Activated naive CD8-positive, alpha-beta T cell (primary cell): ENCODE measurements around the gene REXO1.

Source experiments
- H3K27ac Mint-ChIP-seq: one replicate; pipeline ENCODE4 v1.8.0; 2021; ENCODE audit warnings: mixed read lengths
- H3K27me3 Mint-ChIP-seq: one replicate; pipeline ENCODE4 v1.8.0; 2021; ENCODE audit warnings: mixed read lengths
- H3K36me3 Mint-ChIP-seq: one replicate; pipeline ENCODE4 v1.8.0; 2021; ENCODE audit warnings: mixed read lengths
- H3K4me1 Mint-ChIP-seq: one replicate; pipeline ENCODE4 v1.8.0; 2021; ENCODE audit warnings: low read depth, mixed read lengths
- H3K4me3 Mint-ChIP-seq: one replicate; pipeline ENCODE4 v1.8.0; 2021; ENCODE audit warnings: mild to moderate bottlenecking, mixed read lengths
- H3K9me3 Mint-ChIP-seq: one replicate; pipeline ENCODE4 v1.8.0; 2021; ENCODE audit warnings: low read depth, mixed read lengths

Gene REXO1

GRCh38 chr19:1858412-1859081, 10.3 kb upstream of the REXO1 start:
- no peaks in the 10 kb centered on the region for H3K27me3 Mint-ChIP-seq
- no peak overlapping the region for H3K27ac Mint-ChIP-seq
- peak overlapping the region; percentile 63 for H3K4me3 Mint-ChIP-seq
- no peaks in the 10 kb centered on the region for H3K9me3 Mint-ChIP-seq
- peaks cover 40% of the 10 kb centered on the region for H3K4me1 Mint-ChIP-seq
- H3K36me3 Mint-ChIP-seq = no peaks in the 10 kb centered on the region

GRCh38 chr19:1857648-1858326, 9.5 kb upstream of the REXO1 start:
- Mint-ChIP-seq H3K4me1 (peaks cover 45% of the 10 kb centered on the region), H3K4me3 (peak overlapping the region; percentile 76), H3K9me3 (no peaks in the 10 kb centered on the region), H3K36me3 (no peaks in the 10 kb centered on the region), H3K27ac (peak overlapping the region; percentile 64), H3K27me3 (no peaks in the 10 kb centered on the region)

DNA sequence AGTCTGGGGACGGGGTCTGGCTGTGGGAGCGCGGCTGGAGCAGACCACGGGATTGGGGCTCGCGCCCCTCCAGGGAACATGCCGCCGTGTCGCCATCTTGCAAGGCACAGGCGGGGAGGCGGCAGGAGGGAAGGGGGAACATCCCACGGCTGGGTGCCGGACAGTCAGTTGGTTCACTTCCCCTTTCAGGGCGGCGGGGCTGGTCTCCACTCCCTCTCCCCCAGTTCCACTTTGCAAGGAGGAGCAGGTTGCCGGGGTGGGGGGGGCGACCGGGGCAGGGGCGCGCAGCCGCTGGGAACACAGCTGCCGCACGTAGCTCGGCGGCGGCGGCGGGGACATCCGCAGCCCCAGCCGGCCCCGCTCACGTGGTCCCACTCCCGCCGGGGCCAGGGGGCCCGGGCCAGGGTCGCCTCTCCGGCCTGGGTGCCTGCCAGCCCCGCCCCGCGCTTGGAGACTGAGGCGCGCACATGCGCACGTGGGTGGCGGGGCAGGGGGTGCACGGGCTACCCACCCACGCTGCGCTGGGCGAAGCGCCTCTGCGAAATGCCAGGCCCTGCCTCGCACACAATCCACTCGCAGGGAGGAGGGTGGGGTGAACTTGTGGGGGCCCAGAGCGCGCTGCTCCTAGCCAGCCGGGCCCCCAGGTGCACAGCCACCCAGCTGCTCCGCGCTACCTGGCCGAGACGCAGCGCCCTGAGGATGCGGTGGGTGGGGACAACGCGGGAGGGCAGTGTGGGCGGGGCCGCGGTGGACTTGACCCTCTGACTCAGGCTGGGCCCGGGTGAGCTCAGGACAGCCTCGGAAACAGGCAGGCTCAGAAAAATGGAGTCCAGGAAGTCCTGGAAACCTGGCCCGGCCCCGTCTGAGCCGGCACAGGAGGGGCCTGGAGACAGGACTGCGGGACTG, 8.7 kb upstream of the REXO1 start:
- no peaks in the 10 kb centered on the region for H3K27me3 Mint-ChIP-seq
- H3K27ac Mint-ChIP-seq = peak overlapping the region; percentile 3
- no peaks in the 10 kb centered on the region for H3K9me3 Mint-ChIP-seq
- peak overlapping the region; percentile 80 for H3K4me3 Mint-ChIP-seq
- peaks cover 47% of the 10 kb centered on the region for H3K4me1 Mint-ChIP-seq
- no peaks in the 10 kb centered on the region for H3K36me3 Mint-ChIP-seq

GRCh38 chr19:1856345-1856697, 8.0 kb upstream of the REXO1 start:
- no peaks in the 10 kb centered on the region for H3K36me3 Mint-ChIP-seq
- H3K4me1 Mint-ChIP-seq = peaks cover 44% of the 10 kb centered on the region
- H3K4me3 Mint-ChIP-seq = peak overlapping the region; percentile 80
- no peaks in the 10 kb centered on the region for H3K27me3 Mint-ChIP-seq
- H3K9me3 Mint-ChIP-seq = no peaks in the 10 kb centered on the region
- H3K27ac Mint-ChIP-seq = peak overlapping the region; percentile 73

DNA sequence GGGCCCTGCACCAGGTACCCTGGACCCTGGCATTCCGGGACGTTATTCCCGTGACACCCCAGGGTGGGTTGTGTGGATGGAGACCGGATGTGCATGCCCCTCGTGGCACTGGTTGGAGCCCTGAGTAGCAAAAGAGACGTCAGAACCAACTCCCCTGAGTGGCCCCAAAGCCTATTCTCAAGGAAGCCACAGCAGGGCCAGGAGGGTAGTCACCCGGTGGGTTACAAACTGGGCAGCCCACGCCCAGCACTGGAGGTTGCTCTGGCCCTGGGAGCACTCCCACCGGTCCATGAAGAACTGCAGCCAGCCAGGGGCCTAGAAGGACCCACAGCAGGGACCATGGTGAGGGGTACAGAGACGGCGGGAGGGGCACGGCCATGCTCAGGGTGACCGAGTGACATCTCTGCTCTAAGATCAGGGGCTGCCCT, 7.6 kb upstream of the REXO1 start:
- peak overlapping the region; percentile 73 for H3K27ac Mint-ChIP-seq
- H3K4me3 Mint-ChIP-seq = peak overlapping the region; percentile 80
- H3K4me1 Mint-ChIP-seq = peaks cover 47% of the 10 kb centered on the region
- H3K27me3 Mint-ChIP-seq = no peaks in the 10 kb centered on the region
- H3K9me3 Mint-ChIP-seq = no peaks in the 10 kb centered on the region
- no peaks in the 10 kb centered on the region for H3K36me3 Mint-ChIP-seq

- H3K27me3 Mint-ChIP-seq = no peaks in the 10 kb centered on the region
- H3K4me1 Mint-ChIP-seq = peaks cover 48% of the 10 kb centered on the region
- no peaks in the 10 kb centered on the region for H3K9me3 Mint-ChIP-seq
- peak overlapping the region; percentile 61 for H3K27ac Mint-ChIP-seq
- H3K36me3 Mint-ChIP-seq = no peaks in the 10 kb centered on the region
- peak overlapping the region; percentile 80 for H3K4me3 Mint-ChIP-seq
Measured at GRCh38 chr19:1855040-1855827, 7.0 kb upstream of the REXO1 start.

DNA sequence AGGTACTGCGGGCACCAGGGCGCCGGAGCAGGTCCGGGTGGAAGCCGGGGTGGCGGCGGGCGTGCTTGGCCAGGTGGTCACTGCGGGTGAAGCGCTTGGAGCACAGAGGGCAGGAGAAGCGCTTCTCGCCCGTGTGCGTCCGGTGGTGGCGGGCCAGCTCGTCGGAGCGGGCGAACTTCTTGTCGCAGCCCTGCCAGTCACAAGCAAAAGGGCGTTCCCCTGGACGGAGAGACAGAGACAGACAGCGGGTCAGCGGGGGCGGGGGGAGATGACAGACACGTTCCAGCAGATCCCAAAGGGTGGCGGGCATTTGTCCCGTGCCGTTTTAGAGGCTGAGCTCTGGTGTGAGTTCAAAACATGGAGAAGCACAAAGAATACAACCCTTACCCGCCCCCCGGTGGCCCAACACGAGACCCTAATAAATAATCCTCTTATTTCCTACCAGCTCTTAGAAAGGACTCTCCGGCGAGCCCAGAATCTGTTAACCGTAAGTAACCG, 6.3 kb upstream of the REXO1 start:
- Mint-ChIP-seq H3K27me3 (no peaks in the 10 kb centered on the region), H3K36me3 (no peaks in the 10 kb centered on the region), H3K4me1 (peaks cover 53% of the 10 kb centered on the region), H3K27ac (no peak overlapping the region), H3K9me3 (no peaks in the 10 kb centered on the region), H3K4me3 (peak overlapping the region; percentile 58)

DNA sequence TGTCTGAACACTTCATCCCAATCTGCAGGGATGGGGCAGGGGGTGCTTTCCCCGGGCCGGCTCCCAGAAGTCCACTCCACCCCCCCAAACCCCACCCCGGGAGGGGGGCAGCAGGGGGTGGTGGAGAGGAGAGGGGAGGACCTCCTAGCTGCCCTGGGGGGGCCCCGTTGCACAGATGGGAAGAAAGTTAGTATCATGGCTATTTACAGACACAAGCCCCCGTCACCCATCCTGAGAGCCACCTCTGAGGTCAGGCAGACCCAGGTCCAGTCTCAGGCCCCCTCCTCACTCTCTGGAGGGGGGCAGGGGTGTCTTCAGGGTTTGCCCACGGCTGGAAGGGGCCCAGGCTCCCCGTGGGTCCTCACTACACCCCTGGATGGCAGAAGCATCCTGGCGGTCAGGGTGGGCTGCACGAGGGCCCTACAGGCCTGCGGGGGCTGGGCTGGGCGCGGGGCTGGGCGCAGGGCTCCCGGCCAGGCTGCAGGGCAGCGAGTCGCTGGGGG, 5.8 kb upstream of the REXO1 start:
- Mint-ChIP-seq H3K36me3 (no peaks in the 10 kb centered on the region), H3K27ac (no peak overlapping the region), H3K9me3 (no peaks in the 10 kb centered on the region), H3K27me3 (no peaks in the 10 kb centered on the region), H3K4me3 (no peak overlapping the region), H3K4me1 (peaks cover 51% of the 10 kb centered on the region)

DNA sequence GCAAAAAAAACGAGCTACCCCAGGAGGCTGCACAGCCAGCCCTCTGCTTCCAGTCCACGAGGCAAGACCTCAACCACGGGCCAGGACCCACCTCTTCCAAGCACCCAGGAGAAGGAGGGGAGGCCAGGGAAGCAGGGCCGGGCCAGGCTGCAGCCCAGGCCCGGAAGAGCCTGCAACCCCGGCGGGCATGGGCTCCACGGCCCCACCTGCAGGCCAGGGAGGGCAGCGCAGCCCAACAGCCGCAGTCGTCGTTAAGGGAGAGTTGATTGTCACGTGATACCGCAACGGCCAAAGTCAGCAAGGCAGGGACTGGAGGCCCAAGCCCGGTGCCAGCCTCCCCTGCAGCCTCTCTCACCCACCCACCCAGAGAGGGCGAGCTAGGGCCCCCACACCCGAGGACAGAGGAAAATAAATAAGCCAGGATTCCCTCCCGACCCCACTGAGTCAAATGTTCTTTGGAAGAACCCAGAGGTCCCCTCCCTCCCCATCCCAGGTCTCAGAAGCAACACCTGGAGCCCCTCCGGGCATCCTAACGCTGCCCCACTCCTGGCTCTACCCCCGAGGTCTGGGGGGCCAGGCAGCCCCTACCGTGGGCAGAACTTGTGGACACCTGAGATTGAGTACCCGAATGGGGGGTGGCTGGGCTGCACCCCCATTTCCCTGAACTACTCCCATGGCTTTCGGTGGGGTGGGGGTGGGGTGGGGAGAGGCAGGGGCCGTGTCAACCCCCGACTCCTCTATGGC, 5.2 kb upstream of the REXO1 start:
- Mint-ChIP-seq H3K4me1 (peaks cover 52% of the 10 kb centered on the region), H3K27me3 (no peaks in the 10 kb centered on the region), H3K9me3 (no peaks in the 10 kb centered on the region), H3K36me3 (no peaks in the 10 kb centered on the region), H3K27ac (peak overlapping the region; percentile 88), H3K4me3 (peak overlapping the region; percentile 73)

- Mint-ChIP-seq H3K27me3 (no peaks in the 10 kb centered on the region), H3K9me3 (no peaks in the 10 kb centered on the region), H3K4me1 (peaks cover 45% of the 10 kb centered on the region), H3K36me3 (no peaks in the 10 kb centered on the region), H3K27ac (peak overlapping the region; percentile 88), H3K4me3 (peak overlapping the region; percentile 62)
Measured at GRCh38 chr19:1852581-1853128, 4.4 kb upstream of the REXO1 start.

DNA sequence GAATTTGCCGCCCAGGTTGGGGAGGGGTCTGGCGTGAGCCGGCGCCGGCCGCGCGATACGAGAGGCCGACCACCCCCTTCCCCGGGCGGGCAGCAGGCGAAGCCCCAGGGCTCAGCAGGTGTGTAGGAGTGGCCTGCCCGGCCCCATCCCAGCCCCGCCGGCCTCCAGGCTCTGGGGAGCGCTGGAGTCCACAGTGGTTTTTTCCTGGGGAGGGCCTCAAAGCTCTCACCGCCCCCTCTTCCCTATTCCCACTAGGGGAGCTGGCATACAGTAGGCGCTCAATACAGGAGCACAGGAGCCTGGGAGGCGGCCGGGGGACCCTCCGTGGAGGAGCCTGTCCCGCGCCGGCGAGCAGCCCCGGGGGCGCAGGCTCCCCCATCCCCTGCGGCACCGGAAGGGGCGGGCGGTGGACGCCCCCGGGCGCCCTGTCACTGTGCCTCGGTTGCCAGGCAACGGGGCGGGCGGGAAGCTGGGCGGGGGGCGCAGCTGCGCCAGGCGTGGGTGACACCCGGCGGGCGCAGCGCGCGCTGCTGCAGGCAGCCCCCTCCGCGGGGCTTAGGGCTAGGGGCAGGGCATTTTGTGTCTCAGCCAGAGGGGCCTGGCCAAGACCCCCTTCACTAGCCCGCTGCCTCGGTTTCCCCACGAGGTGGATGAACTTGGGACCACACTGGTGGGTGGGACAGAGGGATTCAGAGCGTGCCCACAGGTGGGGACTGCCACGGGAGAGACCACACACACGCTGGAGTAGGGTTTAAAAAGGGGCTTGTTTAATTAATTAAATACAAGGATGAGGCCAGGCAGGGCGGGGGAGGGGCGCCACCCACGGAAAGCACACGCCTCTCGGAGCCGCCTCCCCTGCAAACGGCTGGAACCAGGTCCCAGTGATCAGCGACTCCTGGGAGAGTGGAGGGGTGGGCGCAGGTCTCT, 3.6 kb upstream of the REXO1 start:
- Mint-ChIP-seq H3K27ac (no peak overlapping the region), H3K4me1 (peaks cover 50% of the 10 kb centered on the region), H3K36me3 (no peaks in the 10 kb centered on the region), H3K4me3 (peak overlapping the region; percentile 62), H3K27me3 (no peaks in the 10 kb centered on the region), H3K9me3 (no peaks in the 10 kb centered on the region)

- Mint-ChIP-seq H3K36me3 (no peaks in the 10 kb centered on the region), H3K27ac (peak overlapping the region; percentile 41), H3K4me1 (peaks cover 56% of the 10 kb centered on the region), H3K4me3 (peak overlapping the region; percentile 63), H3K9me3 (no peaks in the 10 kb centered on the region), H3K27me3 (no peaks in the 10 kb centered on the region)
Measured at GRCh38 chr19:1850809-1851653, 2.7 kb upstream of the REXO1 start.
